ENCODE data around the gene TSPAN2.

TSPAN2 gene

GRCh38 chr1:115059316-115059715 is 30.0 kb downstream of the TSPAN2 start:
- H3K4me3 ChIP-seq (ENCODE audit: control insufficient read depth, low read depth, low read length), result no peak overlapping the region
- no peak for DNase-seq (ENCODE audit: low read depth)
- TF ChIP-seq, protein P1, sequence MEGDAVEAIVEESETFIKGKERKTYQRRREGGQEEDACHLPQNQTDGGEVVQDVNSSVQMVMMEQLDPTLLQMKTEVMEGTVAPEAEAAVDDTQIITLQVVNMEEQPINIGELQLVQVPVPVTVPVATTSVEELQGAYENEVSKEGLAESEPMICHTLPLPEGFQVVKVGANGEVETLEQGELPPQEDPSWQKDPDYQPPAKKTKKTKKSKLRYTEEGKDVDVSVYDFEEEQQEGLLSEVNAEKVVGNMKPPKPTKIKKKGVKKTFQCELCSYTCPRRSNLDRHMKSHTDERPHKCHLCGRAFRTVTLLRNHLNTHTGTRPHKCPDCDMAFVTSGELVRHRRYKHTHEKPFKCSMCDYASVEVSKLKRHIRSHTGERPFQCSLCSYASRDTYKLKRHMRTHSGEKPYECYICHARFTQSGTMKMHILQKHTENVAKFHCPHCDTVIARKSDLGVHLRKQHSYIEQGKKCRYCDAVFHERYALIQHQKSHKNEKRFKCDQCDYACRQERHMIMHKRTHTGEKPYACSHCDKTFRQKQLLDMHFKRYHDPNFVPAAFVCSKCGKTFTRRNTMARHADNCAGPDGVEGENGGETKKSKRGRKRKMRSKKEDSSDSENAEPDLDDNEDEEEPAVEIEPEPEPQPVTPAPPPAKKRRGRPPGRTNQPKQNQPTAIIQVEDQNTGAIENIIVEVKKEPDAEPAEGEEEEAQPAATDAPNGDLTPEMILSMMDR (conservative IDR thresholded peaks at IDR 0.05; ENCODE audit: control insufficient read depth, insufficient read depth, low read depth, low read length), result no peak

- no peak overlapping the region for H3K4me3 ChIP-seq (ENCODE audit: control insufficient read depth, low read depth, low read length)
- no peak for DNase-seq (ENCODE audit: low read depth)
- TF ChIP-seq, protein P1 (conservative IDR thresholded peaks at IDR 0.05; ENCODE audit: control insufficient read depth, insufficient read depth, low read depth, low read length), result no peak
Observed at GRCh38 chr1:115057661-115058254, 31.5 kb downstream of the TSPAN2 start.

- H3K4me3 ChIP-seq (ENCODE audit: control insufficient read depth, low read depth, low read length), result no peak overlapping the region
- peak; percentile 7 for DNase-seq (ENCODE audit: low read depth)
Observed at GRCh38 chr1:115056395-115056798, 32.9 kb downstream of the TSPAN2 start.

DNA sequence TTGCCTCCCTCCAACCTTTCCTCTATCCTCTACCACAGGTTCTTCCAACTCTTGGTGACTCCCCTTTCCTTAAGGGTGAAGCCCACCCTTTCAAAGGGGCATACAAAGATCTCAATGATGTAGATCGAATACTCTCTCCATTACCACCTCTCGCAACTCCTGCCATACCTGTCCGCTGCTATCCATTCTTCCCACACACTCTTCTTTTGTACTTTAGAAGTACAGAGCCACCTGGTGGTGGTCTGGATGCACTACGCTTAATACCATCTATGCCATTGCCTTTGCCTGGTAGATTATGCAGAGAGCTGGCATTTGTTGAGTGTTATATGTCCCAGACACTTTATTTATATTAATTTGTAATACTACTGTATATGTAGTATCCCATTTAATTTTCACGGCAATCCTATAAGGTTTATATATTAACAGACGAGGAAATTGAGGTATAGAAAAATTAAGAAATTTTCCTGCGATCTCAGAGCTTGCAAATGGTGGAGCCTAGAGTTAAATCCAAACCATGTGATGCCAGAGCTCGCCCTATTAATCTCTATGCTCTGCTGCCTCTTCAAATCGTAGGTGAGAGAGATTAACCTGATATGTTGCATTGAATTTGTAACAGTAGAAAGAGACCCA is 36.7 kb downstream of the TSPAN2 start:
- DNase-seq (ENCODE audit: low read depth), result peak; percentile 52
- TF ChIP-seq, protein P1 (conservative IDR thresholded peaks at IDR 0.05; ENCODE audit: control insufficient read depth, insufficient read depth, low read depth, low read length), result peak; percentile 87
- no peak overlapping the region for H3K4me3 ChIP-seq (ENCODE audit: control insufficient read depth, low read depth, low read length)

More at GRCh38 chr1:115056395-115056798, 32.9 kb downstream of the TSPAN2 start:
- TF ChIP-seq, protein P1 (conservative IDR thresholded peaks at IDR 0.05; ENCODE audit: control insufficient read depth, insufficient read depth, low read depth, low read length), result no peak

GRCh38 chr1:115051850-115052249 is 37.5 kb downstream of the TSPAN2 start:
- H3K4me3 ChIP-seq (ENCODE audit: control insufficient read depth, low read depth, low read length), result no peak overlapping the region
- DNase-seq (ENCODE audit: low read depth), result no peak
- TF ChIP-seq, protein P1 (conservative IDR thresholded peaks at IDR 0.05; ENCODE audit: control insufficient read depth, insufficient read depth, low read depth, low read length), result no peak

DNA sequence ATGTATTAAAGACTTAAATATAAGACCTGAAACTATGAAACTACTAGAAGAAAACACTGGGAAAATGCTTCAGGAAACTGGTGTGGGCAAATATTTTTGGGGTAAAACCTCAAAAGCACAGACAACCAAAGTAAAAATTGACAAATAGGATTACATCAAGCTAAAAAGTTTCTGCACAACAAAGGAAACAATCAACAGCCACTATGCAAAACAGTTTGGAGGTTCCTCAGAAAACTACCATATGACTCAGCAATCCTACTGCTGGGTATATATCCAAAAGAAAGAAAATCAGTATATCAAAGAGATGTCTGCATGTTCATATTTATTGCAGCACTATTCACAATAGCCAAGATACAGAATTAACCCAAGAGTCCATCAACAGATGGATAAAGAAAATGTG is 42.6 kb downstream of the TSPAN2 start:
- no peak for DNase-seq (ENCODE audit: low read depth)
- TF ChIP-seq, protein P1 (conservative IDR thresholded peaks at IDR 0.05; ENCODE audit: control insufficient read depth, insufficient read depth, low read depth, low read length), result no peak

More for the DNA sequence above, 42.6 kb downstream of the TSPAN2 start:
- no peak overlapping the region for H3K4me3 ChIP-seq (ENCODE audit: control insufficient read depth, low read depth, low read length)
